Retinal pigment epithelial cell (primary cell): ENCODE results near the gene LIPM.

ENCODE experiments used
- DNase-seq: peaks from one replicate; pipeline ENCODE4 v3.0.0-alpha.2; 2010; ENCODE audit warnings: low read depth
- H3K4me3 ChIP-seq: 2 replicates; pipeline ENCODE4 v1.5.1; 2011; ENCODE audit warnings: mild to moderate bottlenecking, low read length, control low read depth, moderate library complexity
- CTCF ChIP-seq: conservative IDR thresholded peaks from 2 replicates; pipeline ENCODE4 v1.5.1; 2011; ENCODE audit warnings: low read depth, low read length, control low read depth, inconsistent platforms

Gene LIPM

GRCh38 chr10:88802523-88803285, at the start of gene LIPM:
Gene LIPM (plus strand): TSS chr10:88802730. CDS start chr10:88802897, 167 bp downstream.
- DNase-seq, result no peak
- H3K4me3 ChIP-seq, result no peak within 1 kb of the TSS
- no peak for TF ChIP-seq CTCF

GRCh38 chr10:88754287-88754686, 48.2 kb upstream of the LIPM start:
- no peak for TF ChIP-seq CTCF
- no peak for DNase-seq

GRCh38 chr10:88755753-88756152, 46.8 kb upstream of the LIPM start:
- no peak overlapping the region for H3K4me3 ChIP-seq
- DNase-seq, result no peak
- no peak for TF ChIP-seq CTCF

More at GRCh38 chr10:88754287-88754686, 48.2 kb upstream of the LIPM start:
- no peak overlapping the region for H3K4me3 ChIP-seq

- DNase-seq, result no peak
- H3K4me3 ChIP-seq, result no peak overlapping the region
- TF ChIP-seq CTCF, result no peak
These were observed 45.9 kb upstream of the LIPM start for GRCh38 chr10:88756660-88757059.

- TF ChIP-seq CTCF, result no peak
- no peak within 1 kb of the TSS for H3K4me3 ChIP-seq
- DNase-seq, result no peak
These were observed 43.0 kb upstream of the LIPM start, which contains the start of gene LIPN for GRCh38 chr10:88759366-88760101. Gene LIPN (plus strand): TSS chr10:88760020. CDS start chr10:88761406, 1,386 bp downstream.

- no peak overlapping the region for H3K4me3 ChIP-seq
- no peak for TF ChIP-seq CTCF
- no peak for DNase-seq
These were observed 39.6 kb upstream of the LIPM start for GRCh38 chr10:88762906-88763305.

- H3K4me3 ChIP-seq, result no peak overlapping the region
- no peak for TF ChIP-seq CTCF
- no peak for DNase-seq
These were observed 39.1 kb upstream of the LIPM start for GRCh38 chr10:88763441-88763840.
